Non-pigmented ciliary epithelial cell (primary cell): ENCODE measurements around the gene HKDC1.
"Not testable (repeated sequence)": the region's sequence is repeated elsewhere in the genome, so short reads cannot be mapped to it uniquely, and the experiment has no call there.

Experiments
- DNase-seq: peaks from one replicate; pipeline ENCODE4 v3.0.0-alpha.2; 2010; ENCODE audit warnings: low read depth

Gene HKDC1

DNA sequence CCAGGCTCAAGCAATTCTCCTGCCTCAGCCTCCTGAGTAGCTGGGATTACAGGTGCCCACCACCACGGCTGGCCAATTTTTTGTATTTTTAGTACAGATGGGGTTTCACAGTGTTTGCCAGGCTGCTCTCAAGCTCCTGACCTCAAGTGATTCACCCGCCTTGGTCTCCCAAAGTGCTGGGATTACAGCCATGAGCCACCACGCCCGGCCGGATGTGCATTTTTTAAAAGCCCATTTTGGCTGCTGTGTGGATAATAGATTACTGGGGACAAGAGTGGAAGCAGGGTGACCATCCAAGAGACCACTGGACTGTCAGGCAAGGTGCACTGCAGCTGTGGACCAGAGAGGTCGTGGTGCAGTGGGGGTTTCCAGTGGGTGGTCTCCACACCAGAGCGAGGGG is 21.4 kb downstream of the HKDC1 start:
- DNase-seq: no peak

- no peak for DNase-seq
Measured at GRCh38 chr10:69242040-69242851, 22.1 kb downstream of the HKDC1 start.

DNA sequence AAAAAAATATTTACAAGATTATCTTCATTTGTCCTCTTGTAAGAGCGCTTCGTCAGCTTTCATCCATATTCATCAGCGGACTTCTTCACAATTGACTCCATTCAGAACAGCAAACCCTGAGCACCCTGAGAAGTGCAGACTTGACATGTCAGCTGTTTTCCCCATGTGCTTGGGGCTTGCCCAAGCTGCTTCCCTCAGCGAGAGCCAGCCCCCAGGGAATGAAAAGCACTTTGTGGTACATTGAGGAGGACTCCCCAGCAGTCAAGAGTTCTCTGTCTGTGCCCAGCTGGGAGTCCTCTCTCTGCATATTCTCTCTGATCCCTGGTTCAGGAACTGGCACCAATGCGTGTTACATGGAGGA is 22.7 kb downstream of the HKDC1 start:
- DNase-seq: no peak

GRCh38 chr10:69243817-69244216 is 23.7 kb downstream of the HKDC1 start:
- DNase-seq: no peak

DNA sequence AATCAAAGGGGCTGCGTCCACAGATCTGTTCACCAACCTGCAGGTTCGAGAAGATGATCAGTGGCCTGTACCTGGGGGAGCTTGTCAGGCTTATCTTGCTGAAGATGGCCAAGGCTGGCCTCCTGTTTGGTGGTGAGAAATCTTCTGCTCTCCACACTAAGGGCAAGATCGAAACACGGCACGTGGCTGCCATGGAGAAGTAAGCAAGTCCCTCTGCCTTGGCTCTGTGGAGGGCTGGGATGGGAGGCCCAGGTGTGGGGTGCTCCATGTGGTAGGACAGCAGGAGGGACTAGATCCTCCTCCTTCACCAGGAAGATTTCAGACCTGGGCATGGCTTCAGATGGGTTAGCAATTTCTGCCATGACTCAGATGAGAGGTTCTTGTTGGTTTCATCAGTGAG is 25.9 kb downstream of the HKDC1 start:
- DNase-seq: no peak

DNA sequence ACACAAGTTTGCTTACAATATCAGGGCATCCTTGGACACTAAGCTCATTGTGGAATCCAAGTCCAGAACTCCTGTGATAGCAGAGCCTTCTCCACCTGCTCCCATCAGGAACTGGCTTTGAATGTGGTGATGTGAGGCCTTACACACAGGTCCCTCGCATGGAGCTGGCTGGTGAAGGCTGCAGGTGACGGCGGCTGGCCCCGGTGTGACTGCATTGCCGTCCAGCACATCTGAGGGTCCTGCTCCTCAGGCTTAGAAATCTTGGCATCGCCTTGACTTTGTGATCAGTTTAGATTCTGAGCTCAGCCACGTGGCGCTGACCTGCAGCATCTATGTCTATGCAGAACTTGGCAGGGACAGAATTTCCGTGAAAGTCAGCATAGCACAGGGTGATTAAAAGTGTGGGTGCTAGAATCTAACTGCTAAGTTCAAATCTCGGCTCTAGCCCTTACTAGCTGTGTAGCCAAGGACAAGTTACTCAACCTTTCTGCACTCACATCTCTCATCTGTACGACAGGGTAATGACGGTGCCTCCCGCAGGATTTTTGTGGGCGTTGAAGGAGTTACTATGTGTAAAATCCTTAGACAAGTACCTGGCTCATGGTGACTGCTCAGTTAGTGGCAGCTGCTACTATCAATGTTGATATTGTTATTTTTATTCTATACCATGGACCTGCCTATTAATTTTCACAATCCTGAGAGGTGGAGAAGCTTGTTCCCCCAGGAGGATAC is 26.6 kb downstream of the HKDC1 start:
- DNase-seq: no peak

DNA sequence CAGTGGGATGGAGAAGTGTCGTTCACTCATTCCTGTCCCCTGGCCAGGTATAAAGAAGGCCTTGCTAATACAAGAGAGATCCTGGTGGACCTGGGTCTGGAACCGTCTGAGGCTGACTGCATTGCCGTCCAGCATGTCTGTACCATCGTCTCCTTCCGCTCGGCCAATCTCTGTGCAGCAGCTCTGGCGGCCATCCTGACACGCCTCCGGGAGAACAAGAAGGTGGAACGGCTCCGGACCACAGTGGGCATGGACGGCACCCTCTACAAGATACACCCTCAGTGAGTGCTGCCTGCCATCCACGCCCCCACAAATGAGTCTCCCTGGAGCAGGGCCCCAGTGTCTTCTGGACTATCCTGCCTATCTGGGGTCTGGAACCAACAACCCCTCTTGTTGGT is 27.2 kb downstream of the HKDC1 start:
- no peak for DNase-seq

DNA sequence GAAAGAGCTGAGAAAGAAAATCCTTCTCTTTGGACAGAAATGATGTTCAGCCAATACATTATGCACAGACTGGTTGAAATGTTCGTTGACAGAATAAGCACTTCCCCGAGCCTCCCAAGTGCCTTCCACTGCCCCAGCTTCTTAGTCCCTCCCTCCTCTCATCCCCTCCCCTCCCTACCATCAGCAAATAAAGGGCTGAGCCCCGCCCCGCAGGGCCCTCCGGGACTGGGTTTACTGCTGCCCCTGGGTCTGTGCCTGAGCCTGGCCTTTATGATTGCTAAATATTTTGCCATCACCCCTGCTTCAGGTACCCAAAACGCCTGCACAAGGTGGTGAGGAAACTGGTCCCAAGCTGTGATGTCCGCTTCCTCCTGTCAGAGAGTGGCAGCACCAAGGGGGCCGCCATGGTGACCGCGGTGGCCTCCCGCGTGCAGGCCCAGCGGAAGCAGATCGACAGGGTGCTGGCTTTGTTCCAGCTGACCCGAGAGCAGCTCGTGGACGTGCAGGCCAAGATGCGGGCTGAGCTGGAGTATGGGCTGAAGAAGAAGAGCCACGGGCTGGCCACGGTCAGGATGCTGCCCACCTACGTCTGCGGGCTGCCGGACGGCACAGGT is 28.1 kb downstream of the HKDC1 start:
- no peak for DNase-seq

- DNase-seq: no peak
Measured at GRCh38 chr10:69250041-69250440, 29.9 kb downstream of the HKDC1 start.

- not testable (repeated sequence) for DNase-seq
Measured at GRCh38 chr10:69251417-69251816, 31.3 kb downstream of the HKDC1 start.

- DNase-seq: no peak
Measured at GRCh38 chr10:69253171-69253570, 33.0 kb downstream of the HKDC1 start.

- DNase-seq: no peak
Measured at GRCh38 chr10:69254877-69255276, 34.7 kb downstream of the HKDC1 start.

- DNase-seq: no peak
Measured at GRCh38 chr10:69259547-69260243, 39.6 kb downstream of the HKDC1 start.

- DNase-seq: no peak
Measured at GRCh38 chr10:69261184-69261583, 41.1 kb downstream of the HKDC1 start.

GRCh38 chr10:69262292-69262751 is 42.2 kb downstream of the HKDC1 start:
- DNase-seq: no peak

DNA sequence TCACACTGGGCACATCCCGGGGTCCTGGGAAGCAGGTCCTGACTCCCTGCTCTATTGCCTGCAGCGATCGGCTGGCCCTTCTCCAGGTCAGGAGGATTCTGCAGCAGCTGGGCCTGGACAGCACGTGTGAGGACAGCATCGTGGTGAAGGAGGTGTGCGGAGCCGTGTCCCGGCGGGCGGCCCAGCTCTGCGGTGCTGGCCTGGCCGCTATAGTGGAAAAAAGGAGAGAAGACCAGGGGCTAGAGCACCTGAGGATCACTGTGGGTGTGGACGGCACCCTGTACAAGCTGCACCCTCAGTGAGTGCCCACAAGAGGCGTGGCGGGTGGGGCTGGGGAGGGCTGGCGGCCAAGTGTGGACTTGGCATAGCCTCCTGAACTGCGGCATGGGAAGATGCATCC is 45.4 kb downstream of the HKDC1 start:
- DNase-seq: no peak

GRCh38 chr10:69268761-69269416 is 48.8 kb downstream of the HKDC1 start:
- no peak for DNase-seq

DNA sequence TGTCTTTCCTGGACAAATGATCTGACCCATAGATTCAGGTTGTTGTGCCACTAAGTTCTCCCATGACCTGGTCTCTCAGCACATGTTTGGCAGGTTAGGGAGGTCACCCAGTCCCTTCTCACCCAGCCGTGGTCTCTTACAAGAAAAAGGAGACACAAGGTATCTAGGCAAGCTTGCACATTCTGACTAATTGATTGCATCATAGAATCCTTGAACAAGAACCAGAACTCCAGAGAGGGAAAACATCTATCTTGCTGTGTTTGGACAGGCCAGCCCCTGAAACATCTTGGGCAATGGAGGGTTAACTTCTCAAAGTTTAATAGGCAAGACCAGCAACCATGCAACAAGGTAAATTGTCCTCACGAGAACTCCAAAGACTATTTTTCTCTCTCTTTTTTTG is 49.6 kb downstream of the HKDC1 start:
- DNase-seq: no peak

- no peak for DNase-seq
Measured at GRCh38 chr10:69270990-69271389, 50.9 kb downstream of the HKDC1 start.

DNA sequence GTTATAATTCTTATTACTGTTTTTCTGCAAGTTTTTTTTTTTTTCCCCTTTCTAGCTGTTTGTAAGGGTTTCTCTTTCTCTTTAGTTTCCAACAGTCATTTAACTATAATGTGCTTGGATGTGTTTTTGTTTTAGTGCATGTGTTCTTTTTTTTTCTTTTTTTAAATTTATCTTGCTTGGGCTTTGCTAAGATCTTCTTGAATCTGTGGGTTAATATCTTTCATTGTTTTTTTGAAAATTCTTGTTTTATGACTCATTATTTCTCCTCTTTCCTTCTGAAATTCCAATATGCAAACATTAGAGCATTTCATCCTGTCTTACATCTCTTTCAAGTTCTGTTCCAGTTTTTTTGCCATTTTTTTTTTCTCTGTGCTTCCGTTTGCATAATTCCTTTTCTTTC is 52.5 kb downstream of the HKDC1 start:
- no peak for DNase-seq

DNA sequence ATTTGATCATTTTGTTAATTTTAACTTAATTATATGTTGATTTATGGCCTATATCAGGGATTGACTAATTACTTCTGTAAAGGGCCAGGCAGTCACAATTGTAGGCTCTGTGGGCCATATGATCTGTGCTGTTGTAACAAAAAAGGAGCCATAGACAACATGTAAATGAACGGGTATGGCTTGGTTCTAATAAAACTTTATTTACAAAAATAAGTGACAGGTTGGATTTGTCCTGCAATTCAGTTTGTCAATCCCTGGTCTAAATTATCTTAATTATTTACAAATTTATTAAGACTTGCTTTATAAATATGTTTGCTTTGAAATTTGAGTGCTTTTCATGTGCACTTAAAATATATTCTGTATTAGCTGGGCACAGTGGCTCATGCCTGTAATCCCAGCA is 55.3 kb downstream of the HKDC1 start:
- DNase-seq: no peak

DNA sequence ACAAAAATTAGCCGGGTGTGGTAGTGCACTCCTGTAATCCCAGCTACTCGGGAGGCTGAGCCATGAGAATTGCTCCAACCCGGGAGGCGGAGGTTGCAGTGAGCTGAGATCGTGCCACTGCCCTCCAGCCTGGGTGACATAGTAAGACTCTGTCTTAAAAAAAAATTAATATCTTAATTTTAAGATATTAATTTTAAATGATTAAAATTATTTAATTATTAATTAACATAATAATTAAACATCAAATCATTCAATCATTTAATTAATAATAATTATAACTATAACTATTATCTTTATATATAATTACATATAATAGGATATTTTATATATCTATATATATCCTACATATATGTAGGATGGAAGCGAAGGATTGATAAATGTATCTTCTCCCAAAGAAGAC is 56.4 kb downstream of the HKDC1 start:
- DNase-seq: no peak
